HG03066 (cell line): ENCODE data around the gene STK11.

Experiments used
- ATAC-seq: cut with Tn5 transposase; IDR thresholded peaks from one replicate; pipeline ENCODE4 v1.9.1; 2021; ENCODE audit warnings: low read depth; ENCODE audit not compliant: unreplicated experiment

The STK11 gene

DNA sequence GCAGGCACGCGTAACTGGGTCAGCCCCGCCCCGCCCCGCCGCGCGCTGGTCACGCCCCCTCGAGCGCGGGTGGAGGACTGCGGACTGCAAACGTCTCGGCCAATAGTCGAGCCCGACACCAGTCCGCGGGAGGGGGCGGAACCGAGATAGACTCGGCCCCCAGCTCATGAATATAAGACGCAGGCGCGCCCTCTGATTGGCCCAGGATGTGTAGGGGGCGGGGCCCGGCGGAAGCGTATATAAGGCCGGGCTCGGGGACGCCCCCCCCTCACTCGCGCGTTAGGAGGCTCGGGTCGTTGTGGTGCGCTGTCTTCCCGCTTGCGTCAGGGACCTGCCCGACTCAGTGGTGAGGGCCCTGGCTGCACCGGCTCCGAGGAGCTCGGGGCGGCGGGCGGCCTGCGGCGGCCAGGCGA is 63.5 kb downstream of the STK11 start, which contains the start of gene CIRBP:
Gene CIRBP (plus strand): TSS at position 268 of the 413 bp plus-strand sequence. CDS start 1,602 bp downstream, outside the sequence.
- ATAC-seq: peak; percentile 39

DNA sequence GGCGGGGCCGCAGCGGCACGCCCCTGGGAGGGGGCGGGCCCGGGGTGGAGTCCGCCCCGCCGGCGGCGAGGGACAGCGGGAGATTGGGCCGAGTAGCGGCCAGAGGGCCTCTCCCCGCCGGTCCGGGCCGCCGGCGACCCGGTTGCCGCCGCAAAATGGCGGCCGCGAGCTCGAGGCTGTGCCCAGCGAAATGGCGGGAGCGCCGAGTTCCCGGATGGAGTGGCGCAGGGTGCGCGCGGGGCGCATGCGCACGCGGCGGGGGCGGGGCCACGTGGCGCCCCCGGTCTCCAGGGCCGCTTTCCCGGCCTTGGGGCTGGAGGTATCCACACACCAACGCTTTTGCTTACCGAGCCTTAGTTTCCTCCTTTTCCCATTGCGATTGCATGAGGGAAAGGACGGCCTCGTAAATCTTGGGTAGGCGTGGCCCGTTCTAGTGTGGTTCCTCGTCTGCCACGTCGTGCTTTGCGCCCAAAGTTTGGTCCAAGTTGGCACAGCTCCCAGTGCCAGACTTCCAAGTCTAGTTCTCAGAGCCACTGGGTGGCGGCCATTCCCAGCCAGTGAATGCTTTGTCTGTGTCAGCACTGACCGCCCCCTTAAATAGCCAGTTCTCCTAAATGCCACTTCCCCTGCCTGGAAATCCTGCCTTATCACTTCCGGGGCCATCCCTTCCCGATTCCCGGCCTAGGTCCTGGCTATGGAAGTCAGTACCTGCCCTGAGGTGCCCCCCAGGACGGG is 64.1 kb downstream of the STK11 start:
- peak; percentile 13 for ATAC-seq

- ATAC-seq: no peak
Measured at GRCh38 chr19:1270213-1270853, 64.8 kb downstream of the STK11 start.

- ATAC-seq: no peak
Measured at GRCh38 chr19:1270854-1271527, 65.4 kb downstream of the STK11 start.

GRCh38 chr19:1271528-1272422 is 66.2 kb downstream of the STK11 start:
- no peak for ATAC-seq

DNA sequence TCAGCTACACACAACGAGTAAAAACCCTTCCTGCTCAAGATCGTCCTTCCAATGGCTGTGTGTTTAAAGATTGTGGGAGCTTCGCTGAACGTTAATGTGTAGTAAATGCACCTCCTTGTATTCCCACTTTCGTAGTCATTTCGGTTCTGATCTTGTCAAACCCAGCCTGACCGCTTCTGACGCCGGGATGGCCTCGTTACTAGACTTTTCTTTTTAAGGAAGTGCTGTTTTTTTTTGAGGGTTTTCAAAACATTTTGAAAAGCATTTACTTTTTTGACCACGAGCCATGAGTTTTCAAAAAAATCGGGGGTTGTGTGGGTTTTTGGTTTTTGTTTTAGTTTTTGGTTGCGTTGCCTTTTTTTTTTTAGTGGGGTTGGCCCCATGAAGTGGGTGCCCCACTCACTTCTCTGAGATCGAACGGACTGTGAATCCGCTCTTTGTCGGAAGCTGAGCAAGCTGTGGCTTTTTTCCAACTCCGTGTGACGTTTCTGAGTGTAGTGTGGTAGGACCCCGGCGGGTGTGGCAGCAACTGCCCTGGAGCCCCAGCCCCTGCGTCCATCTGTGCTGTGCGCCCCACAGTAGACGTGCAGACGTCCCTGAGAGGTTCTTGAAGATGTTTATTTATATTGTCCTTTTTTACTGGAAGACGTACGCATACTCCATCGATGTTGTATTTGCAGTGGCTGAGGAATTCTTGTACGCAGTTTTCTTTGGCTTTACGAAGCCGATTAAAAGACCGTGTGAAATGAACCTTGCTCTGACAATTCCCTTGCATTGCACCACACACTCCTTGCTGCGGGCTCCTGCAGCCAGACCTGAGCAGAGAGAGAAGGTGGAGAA is 67.1 kb downstream of the STK11 start:
- ATAC-seq: no peak

DNA sequence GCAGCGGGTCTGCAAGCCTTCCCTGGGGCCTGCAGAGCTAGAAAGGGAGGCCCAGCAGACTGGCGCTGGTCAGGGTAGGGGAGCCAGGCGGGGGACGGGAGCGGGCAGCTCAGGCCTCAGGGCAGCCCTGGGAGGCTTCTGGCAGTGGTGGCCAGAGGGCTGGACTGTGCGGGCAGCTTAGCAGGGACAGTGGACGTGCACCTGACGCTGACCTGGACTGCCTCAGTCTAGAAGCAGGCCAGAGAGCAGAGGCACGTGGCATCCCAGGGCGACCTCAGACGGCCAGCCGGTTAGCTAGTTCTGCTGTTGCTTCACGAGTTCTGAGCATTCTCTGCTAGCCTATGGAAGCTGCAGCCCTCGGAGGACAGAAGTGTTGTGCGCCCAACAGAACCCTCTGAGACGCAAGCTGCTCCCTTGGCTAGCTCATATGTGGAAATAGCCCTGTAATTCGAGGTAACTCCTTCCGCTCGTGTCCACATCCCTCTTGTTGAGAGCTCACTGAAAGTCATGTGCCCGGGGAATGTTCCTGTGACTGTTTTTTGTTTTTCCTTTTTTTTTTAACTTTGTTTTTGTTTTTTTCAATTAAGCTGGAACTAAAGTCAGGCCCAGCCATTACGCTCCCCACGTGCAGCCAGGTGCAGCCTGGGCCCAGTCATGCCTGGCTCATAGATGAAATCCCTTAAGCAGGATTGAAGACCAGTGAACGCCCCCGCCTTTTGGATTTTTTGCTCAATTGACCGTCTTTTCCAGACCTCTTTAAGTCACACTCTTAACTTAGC is 67.9 kb downstream of the STK11 start:
- ATAC-seq: no peak

DNA sequence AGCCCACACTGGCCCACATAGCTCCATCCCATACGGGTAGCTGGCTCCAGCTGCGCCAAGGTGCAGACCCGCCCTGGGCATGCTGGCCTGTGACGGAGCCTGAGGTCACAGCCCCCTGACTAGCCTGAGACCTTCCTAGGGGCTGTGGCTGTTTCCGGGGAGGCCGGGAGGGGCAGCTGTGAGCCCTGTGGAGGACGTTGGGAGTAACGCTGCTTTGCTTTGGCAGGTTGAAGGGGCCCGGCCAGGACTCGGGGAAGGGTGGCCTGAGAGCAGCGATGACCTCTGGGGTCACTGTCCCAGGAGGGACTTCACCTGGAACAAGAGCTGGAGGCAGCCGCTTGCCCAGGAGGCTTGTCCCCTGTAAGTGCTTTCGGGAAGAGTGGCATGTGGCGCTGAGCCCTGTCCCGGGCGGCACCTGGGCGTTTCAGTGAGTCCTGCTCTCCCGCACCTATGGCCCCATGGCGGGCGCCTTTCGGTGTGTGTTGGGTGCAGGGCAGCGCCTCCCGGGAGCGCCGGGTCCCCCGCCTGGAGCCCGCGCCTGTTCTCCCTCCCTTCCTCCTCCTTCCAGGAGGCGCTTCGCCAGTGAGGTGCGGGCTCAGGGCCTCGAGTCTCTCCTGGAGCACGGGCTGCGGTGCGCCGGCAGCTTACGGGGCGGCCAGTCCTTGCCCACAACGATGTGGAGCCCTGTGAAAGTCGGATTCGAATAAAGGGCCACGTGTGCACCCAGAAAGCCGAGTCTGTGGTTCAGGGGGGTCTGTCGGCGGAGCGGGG is 68.7 kb downstream of the STK11 start:
- no peak for ATAC-seq

DNA sequence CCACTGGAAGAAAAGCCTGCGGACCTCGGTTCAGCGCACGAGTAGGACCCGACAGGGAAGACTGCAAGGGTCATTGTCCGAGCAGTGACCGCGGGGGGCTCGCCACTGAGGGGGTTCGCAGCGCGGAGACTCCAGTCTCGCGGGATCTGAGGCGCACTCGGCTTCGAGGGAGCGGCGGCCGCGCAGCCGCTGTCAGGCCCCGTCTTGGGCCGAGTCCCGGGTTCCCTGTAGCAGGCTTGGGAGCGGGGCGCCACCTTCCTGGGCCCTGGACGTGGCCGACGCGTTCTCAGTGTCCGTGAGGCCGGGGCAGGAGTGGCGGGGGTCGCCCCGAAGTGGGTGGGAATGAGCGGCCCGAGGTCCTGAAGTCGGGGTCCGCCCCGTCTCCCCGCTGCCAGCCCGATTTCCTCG is 69.3 kb downstream of the STK11 start:
- no peak for ATAC-seq

- ATAC-seq: peak; percentile 66
Measured at GRCh38 chr19:1275260-1275975, 69.8 kb downstream of the STK11 start, which contains the start of gene FAM174C. Gene FAM174C (plus strand): TSS chr19:1275530. CDS start chr19:1275550, 20 bp downstream.

GRCh38 chr19:1275976-1276627 is 70.5 kb downstream of the STK11 start:
- ATAC-seq: no peak

GRCh38 chr19:1276628-1277022 is 71.0 kb downstream of the STK11 start:
- ATAC-seq: no peak

DNA sequence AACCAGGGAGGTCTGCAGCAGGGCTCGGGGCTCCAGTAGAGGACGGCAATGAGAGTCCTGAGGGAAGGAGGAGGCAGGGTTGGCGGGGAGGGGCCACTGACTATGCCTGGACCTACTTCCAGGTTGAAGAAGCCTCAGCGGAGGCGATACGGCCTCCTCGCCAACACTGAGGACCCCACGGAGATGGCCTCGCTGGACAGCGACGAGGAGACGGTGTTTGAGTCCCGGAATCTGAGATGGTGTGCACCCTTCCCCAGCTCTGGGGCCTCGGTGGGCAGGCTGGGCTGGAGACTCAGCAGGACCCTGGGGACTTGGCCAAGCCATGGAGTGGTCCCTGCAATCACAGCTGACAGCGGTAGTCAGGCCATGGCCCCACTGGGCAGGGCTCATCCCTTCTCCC is 71.5 kb downstream of the STK11 start:
- ATAC-seq: no peak
